SW480 (cell line): ENCODE measurements around the gene ZNF862.

Experiments
- DNase-seq: peaks from one replicate; pipeline ENCODE4 v3.0.0-alpha.2; 2016; ENCODE audit warnings: low spot score

The ZNF862 gene

DNA sequence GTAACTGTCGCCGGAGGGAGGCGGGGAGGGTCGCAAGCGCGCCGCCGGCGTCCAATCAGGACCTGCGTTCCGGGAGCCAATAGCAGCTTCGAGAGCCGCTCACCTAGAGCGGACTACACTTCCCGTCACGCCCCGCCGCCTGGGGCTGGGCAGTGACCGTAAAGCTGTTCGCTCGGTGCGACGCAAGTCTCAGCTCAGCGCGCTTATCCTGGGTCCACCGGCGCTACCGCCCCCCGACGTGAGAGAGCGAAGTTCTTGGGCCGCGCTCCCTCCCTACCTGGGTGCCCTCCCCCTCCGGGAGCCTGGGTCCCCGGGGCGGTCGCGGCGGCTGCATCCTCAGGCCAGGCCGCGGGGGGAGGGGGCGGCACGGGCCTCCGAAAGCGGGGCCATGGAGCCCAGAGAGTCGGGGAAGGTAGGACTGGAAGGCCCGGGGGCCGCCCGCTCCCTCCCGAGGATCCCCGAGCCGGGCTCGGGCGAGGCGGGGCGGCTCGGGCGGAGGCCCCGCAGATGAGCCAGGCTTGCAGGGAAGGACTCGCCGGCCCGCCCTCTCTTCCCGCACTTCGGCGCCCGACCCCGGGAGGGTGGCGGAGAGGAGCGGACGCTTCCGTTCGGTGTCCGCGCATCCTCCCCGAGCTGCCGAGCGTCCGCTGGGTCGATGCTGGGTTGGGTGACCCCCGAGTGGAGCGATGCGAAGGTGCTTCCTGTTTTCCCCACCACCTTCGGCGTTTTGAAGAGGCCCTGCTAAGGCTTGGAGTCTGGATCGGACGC lies at the start of gene ZNF862:
ZNF862 (plus strand) TSS at position 152 of the 768 bp plus-strand sequence; CDS start at position 389, 237 bp downstream.
- peak; percentile 96 for DNase-seq

DNA sequence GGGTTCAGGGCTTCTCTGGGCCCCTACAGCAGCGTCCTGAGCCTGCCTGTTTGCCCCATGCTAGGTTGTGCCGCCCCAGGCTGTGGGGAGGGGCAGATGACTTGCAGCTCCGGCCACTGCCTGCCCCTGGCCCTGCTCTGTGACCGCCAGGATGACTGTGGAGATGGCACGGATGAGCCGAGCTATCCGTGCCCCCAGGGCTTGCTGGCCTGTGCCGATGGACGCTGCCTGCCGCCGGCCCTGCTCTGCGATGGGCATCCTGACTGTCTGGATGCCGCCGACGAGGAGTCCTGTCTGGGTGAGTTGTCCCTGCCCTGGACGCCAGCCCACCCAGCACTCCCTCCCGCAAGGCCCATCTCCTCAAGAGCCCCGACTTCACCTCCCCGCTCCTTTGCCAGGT lies 49.1 kb upstream of the ZNF862 start:
- no peak for DNase-seq

DNA sequence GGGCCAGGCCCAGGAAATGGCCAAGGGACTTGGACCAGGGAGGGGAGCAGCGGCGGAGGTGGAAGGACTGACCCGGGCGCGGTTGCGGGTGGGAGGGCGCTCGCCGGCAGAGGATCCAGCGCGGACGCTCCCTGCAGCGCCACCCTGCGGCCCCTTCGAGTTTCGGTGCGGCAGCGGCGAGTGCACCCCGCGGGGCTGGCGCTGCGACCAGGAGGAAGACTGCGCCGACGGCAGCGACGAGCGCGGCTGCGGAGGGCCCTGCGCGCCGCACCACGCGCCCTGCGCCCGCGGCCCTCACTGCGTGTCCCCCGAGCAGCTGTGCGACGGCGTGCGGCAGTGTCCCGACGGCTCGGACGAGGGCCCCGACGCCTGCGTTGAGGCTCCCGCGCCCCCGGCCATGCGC lies 48.0 kb upstream of the ZNF862 start:
- no peak for DNase-seq

DNA sequence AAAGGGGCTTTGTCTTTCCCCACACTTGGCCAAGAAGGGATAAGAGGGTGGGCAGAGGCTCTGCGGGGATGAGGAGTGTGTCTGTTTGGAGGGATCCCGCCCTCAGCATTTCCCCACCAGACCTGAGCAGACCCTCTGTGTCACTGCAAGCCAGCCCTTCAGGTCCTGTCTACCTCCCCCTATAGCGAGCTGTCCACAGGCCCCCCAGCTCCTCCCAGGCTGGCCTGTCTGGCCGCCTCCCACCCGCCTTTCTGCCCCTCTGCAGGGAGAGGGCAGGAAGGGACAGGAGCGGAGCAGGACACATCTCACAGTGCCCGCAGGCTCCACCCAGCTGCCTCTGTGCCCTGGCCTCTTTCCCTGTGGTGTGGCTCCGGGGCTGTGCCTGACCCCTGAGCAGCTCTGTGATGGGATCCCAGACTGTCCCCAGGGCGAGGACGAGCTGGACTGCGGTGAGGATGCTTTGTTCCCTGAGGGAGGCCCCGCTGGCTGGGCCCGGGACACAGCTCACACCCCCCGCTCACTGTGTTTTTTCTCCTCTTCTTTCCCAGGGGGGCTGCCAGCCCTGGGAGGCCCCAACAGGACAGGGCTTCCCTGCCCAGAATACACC lies 47.3 kb upstream of the ZNF862 start:
- no peak for DNase-seq

DNA sequence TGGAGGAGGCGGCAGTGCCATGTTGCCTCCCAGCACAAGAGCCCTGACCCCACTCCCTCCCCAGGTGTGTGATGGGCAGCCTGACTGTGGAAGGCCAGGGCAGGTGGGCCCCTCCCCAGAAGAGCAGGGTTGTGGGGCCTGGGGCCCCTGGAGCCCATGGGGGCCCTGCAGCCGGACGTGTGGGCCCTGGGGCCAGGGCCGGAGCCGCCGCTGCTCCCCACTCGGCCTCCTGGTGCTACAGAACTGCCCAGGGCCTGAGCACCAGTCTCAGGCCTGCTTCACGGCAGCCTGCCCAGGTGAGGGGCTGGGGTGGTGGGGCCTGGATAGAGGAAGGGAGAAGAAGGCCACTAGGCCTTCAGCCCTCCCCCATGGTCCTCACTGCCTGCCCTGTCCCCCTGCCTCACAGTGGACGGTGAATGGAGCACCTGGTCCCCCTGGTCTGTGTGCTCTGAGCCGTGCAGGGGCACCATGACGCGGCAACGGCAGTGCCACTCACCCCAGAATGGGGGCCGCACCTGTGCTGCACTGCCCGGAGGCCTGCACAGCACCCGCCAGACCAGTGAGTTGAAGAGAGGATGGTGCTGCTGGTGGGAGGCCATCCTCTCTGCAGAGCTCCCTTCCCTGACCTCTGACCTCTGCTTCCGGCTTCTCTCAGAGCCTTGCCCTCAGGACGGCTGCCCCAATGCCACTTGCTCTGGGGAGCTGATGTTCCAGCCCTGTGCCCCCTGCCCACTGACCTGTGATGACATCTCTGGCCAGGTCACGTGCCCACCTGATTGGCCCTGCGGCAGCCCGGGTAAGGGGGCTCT lies 46.6 kb upstream of the ZNF862 start:
- DNase-seq, result no peak

DNA sequence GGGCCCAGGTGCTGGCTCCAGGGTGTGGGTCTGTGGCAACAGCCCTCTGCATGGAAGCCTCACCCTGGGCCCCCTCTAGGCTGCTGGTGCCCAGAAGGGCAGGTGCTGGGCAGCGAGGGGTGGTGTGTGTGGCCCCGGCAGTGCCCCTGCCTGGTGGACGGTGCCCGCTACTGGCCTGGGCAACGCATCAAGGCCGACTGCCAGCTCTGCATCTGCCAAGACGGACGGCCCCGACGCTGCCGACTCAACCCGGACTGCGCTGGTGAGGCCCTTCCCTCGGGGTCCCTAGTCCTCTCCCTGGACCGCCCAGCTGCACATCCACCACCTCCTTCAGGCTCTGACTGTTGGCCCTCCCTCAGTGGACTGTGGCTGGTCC lies 46.0 kb upstream of the ZNF862 start:
- DNase-seq, result no peak

DNA sequence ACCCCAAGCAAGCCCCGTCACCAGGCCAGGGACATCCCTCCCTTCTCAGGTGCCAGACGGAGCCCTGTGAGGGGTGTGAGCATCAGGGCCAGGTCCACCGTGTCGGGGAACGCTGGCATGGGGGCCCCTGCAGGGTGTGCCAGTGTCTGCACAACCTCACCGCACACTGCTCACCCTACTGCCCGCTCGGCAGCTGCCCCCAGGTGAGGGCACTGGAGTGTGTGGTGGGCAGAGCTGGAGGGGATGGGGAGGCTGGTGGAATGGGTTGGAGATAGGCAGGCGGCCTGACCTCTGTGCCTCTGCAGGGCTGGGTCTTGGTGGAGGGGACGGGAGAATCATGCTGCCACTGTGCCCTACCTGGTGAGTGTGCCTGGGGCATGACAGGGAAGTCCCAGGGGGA lies 44.9 kb upstream of the ZNF862 start:
- DNase-seq, result no peak

DNA sequence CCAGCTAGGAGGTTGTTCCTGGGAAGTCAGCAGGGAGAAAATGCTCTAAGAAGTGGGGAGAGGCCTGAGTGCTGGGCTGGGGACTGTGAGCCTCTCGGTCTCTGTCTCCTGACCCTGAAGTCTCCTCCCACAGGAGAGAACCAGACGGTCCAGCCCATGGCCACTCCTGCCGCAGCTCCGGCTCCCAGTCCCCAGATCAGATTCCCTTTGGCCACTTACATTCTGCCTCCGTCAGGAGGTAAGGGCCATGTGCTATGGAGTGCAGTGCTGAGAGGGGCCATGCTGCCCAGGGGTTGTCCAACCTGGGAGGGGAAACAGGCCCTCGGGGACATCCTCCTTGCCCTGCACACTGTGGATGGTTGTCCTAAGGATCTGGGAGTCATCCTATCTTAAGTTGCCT lies 43.5 kb upstream of the ZNF862 start:
- no peak for DNase-seq

DNA sequence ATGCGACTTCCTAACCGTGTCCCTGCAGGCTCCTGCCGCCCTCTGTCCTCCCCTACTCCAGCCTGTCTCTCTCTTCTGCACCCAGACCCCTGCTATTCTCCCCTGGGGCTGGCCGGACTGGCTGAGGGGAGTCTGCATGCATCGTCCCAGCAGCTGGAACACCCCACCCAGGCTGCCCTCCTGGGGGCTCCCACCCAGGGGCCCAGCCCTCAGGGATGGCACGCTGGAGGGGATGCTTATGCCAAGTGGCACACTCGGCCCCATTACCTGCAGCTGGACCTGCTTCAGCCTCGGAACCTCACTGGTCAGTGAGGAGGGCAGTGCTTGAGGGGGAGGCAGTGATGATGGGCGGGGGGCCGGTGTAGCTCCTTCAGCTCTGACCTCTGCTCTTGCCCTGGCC lies 43.0 kb upstream of the ZNF862 start:
- DNase-seq, result no peak

DNA sequence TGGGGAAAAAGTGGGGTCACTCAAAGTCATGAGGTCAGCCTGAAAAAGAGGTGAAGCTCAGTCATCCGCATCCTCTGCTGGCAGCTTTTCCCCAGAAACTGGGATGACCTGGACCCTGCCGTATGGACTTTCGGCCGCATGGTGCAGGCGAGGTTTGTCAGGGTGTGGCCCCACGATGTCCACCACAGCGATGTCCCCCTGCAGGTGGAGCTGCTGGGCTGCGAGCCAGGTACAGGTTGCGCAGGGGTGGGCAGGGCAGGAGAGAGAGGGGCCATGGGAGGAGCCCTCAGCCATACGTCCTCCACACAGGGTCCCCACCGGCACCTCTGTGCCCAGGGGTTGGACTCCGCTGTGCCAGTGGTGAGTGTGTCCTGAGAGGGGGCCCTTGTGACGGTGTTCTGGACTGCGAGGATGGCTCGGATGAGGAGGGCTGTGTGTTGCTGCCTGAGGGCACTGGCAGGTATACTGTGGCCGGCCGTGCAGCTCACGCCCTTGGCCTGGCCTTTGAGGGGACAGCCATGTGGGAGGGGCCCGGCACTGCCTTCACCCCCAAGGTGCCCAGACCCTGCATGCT lies 41.8 kb upstream of the ZNF862 start:
- DNase-seq, result no peak

DNA sequence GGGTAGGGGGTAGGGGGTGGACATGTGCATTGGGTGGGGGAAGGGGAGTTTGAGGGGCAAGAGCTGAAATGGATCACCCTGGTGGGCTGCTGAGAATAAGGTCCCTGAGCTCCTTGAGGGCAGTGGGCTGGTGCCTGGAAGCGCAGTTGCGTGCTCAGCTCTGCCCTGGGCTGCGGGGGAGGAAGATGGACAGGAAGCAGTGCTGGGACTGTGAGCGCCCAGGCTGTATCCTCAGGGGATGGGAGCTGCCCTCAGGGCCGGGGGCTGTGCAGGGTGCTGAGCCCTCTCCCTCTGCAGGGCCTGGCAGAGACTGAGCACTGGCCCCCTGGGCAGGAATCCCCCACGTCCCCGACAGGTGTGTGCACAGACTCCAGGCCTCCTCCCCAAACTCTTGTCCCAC lies 40.4 kb upstream of the ZNF862 start:
- DNase-seq, result no peak

DNA sequence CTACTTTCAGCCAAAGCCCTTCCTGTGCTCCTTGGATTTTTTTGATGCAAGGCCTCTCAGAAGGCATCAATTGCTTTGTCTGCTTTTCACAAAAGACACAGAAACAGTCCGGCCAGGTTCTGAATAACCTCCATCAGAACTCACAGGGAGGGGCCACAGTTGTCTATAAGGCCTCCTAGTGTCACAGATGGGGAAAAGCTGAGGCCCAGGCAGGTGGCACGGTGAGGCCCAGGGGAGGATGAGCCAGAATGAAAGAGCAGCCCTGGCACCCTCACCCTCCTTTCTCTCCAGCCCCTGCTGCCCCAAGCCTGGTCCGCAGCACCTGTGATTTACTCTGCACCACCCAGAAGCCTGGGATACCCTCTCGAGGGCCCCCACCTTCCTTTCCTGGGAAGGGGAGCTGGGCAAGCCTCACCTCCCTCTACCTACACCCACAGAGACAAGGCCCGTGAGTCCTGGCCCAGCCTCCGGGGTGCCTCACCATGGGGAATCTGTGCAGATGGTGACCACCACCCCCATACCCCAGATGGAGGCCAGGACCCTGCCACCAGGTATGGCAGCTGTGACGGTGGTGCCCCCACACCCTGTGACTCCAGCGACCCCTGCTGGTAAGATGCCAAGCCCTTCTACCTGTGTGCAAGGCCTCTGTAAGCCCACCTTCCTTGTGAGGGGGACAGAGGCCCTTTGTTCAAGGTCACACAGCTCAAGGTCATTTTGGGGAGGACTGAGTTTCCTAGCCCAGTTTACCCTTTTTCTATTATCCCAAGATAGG lies 38.6 kb upstream of the ZNF862 start:
- DNase-seq, result no peak

DNA sequence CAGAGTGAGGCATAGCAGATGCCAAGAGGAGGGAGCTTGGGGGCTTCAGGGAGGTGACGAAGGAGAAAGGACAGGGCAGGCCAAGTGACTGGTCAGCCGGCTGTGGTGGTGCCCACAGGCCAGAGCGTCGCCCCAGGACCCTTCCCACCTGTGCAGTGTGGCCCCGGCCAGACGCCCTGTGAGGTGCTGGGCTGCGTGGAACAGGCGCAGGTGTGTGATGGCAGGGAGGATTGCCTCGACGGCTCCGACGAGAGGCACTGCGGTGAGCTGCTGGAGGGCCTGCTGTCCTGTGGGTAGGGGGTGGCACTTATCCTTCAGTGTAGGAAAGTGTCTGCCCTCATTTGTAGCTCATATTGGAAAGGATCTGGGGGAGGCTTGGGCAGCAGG lies 38.0 kb upstream of the ZNF862 start:
- DNase-seq, result no peak

DNA sequence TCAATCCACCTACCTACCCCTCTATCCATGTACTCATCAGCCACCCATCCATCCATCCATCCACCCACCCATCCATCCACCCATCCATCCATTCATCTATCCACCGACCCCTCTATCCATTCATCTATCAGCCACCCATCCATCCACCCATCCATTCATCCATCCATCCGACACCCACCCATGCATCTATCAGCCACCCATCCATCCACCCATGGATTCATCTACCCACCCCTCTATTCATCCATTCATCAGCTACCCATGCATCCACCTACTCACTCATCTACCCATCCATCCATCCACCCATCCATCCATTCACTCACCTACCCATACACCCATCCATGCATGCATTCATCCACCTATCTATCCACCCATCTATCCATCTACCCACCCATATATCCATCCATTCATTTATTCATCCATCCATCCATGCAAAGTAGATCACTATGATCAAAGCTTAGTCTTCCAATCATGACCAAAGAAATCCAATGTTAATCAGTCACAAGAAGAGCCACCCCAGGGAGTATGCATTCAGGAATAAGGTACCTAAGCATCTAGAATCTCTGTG lies 37.1 kb upstream of the ZNF862 start:
- no peak for DNase-seq

DNA sequence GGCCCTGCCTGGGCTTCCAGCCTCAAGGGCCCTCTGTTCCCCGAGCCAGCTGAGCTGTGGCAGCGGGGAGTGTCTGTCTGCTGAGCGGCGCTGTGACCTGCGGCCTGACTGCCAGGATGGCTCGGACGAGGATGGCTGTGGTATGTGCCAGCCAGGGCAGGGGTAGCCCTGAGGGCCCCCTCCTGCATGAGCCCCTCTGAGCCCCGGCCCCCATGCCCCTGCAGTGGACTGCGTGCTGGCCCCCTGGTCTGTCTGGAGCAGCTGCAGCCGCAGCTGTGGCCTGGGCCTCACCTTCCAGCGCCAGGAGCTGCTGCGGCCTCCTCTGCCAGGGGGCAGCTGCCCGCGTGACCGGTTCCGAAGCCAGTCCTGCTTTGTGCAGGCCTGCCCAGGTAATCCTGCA lies 36.4 kb upstream of the ZNF862 start:
- no peak for DNase-seq

DNA sequence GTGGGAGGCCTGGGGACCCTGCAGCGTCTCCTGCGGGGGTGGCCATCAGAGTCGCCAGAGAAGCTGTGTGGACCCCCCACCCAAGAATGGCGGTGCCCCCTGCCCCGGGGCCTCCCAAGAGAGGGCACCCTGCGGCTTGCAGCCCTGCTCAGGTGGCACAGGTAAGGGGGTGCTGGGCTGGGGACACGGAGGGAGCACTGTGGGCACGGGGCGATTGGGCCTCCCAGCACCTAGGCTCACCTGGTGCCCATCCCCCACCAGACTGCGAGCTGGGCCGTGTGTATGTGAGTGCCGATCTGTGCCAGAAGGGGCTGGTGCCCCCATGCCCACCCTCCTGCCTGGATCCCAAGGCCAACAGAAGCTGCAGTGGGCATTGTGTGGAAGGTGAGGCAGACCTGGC lies 35.2 kb upstream of the ZNF862 start:
- no peak for DNase-seq

DNA sequence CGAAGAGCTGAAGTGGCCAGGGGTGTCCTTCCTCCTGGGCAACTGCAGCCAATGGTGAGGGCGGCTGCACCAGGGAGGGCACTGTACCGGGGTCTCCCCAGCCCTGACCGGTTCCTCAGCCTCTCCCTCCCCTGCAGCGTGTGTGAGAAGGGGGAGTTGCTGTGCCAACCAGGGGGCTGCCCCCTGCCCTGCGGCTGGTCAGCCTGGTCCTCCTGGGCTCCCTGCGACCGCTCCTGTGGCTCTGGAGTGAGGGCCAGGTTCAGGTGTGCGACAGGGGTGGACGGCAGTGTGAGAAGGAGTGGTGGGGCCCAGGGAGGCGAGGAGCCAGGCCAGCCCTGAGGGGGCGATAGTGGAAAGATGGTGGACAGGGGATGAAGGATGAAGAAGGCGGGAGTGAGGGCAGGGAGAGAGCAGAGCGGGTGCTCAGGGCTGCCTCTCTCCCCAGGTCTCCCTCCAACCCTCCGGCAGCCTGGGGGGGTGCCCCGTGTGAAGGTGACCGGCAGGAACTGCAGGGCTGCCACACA lies 34.6 kb upstream of the ZNF862 start:
- DNase-seq, result no peak

DNA sequence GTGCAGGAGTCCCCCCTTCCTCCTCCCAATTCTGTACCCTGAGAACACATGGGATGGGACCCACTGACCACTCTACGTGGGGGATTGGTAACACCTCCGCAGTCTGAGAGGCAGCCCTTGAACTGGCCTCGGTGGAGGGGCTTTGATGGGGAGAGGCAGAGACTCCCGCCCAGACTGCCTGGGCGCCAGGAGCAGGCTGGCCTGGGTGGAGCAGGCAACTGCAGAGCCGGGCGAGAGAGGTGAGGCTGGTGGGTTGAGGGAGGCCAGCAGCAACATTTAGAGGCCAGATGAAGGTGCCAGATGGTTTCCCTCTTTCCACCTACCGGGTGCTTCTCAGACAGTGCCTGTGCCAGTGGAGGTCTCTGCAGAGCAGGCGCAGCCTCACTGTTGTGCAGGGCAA lies 34.1 kb upstream of the ZNF862 start:
- DNase-seq, result no peak

DNA sequence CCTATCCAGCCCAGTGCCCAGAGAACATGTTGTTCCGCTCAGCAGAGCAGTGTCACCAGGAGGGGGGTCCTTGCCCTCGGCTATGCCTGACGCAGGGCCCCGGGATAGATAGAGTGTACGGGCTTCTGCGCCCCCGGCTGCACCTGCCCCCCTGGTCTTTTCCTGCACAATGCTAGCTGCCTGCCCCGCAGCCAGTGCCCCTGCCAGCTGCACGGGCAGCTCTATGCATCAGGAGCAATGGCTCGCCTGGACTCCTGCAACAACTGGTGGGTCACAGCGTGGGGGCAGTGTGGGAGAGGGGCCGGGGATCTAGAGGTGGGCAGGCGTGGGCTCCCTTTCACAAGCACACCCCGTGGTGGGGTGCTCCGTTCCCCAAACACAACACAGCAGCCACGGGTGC lies 31.4 kb upstream of the ZNF862 start:
- no peak for DNase-seq

DNA sequence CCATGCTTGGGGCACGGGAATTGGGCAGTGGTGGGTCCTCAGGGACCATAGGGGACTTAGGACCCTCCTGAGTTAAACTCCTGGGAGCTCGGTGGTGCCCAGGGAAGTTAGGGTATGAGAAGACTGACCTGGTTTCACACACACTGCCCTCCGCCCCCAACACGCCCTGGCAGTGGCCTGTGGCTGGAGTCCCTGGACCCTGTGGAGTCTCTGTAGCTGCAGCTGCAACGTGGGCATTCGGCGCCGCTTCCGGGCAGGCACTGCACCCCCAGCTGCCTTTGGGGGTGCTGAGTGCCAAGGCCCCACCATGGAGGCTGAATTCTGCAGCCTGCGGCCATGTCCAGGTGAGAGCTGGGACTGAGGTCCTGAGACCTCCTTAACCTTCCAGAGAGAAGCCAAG lies 29.9 kb upstream of the ZNF862 start:
- no peak for DNase-seq

DNA sequence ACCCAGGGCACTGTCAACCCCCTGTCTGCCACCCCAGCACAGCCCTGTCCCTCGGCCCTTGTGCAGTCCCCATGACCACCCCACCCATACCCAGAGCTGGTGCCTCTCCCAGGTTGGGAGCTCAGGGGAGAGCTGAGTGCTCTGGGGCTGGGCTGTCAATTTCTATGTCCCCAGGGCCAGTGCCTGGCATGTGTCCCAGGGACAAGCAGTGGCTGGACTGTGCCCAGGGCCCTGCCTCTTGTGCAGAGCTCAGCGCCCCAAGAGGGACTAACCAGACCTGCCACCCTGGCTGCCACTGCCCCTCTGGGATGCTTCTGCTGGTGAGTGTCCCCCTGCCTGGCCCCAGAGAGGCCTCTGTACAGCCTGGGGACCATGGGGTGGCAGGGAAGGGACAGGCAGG lies 29.0 kb upstream of the ZNF862 start:
- DNase-seq, result no peak

DNA sequence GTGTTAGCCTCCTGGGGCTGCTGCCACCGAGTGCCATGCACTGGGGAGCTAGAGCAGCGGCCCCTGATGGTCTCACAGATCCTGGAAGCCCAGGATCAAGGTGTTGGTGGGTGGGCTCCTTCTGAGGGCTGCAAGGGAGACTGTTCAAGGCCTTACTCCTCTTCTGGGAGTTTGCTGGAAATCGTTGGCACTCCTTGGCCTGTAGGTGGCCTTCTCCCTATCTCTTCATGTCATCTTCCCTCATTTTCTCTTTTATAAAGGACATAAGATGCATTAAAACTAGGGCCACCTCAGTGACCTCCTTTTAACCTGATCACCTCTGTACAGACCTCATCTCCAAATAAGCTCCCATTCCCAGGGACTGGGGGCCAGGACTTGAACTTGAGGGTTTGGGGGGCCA lies 27.0 kb upstream of the ZNF862 start:
- peak; percentile 16 for DNase-seq
